H1 (cell line): Measurements from ENCODE around the gene LRCH1. TPM values are rescaled to one million over a fixed set of nuclear protein-coding genes. Genes with fewer than 3 reads are reported as not detected.

Experiments
- ASH2L ChIP-seq: fragments of 200-600, 300-600 bp; sonication (generic); IDR thresholded peaks from one replicate; pipeline ENCODE4 v1.7.1; 2017; ENCODE audit warnings: low read length
- BRCA1 ChIP-seq: IDR thresholded peaks from 2 replicates; pipeline ENCODE4 v1.6.1; 2012; ENCODE audit warnings: low read depth, low read length, improper control_type of control experiment
- FOSL1 ChIP-seq: IDR thresholded peaks from 2 replicates; pipeline ENCODE4 v1.6.1; 2011; ENCODE audit warnings: mild to moderate bottlenecking, low read depth, low read length, moderate library complexity; ENCODE audit not compliant: insufficient read depth
- NANOG ChIP-seq: IDR thresholded peaks from 2 replicates; pipeline ENCODE4 v1.6.1; 2011; ENCODE audit warnings: low read length, low read depth, mild to moderate bottlenecking, inconsistent platforms; ENCODE audit not compliant: insufficient read depth, poor library complexity, severe bottlenecking
- polyA plus RNA-seq, 7 experiments: library from polyadenylated mRNA; depleted of rRNA in 3 of 7; stranded (reverse) in 5 of 7; unstranded in 2 of 7; fragments of >200 nt in 5 of 7; fragments of 200-250 nt in 2 of 7; gene quantifications; 1 replicate in 5 of 7; 2 replicates in 1 of 7; 4 replicates in 1 of 7; pipeline versions ENCODE4 v1.2.1 to v1.2.3, GENCODE V29; 2011 to 2013; ENCODE audit warnings: missing spikeins in 2 of 7, mixed read lengths in 2 of 7
- total RNA-seq: library from RNA; stranded (reverse); fragmentation: NEBNext Ultra II Directional; extraction: Animal tissue kit (Norgen Biotek cat#: 25700); gene quantifications from 2 replicates; pipeline ENCODE4 v1.2.1, GENCODE V29; 2021
- TF ChIP-seq, protein P1 (sequence below): fragments of 300-600 bp; sonication (generic); IDR thresholded peaks from 2 replicates; pipeline ENCODE4 v1.7.1; 2012; ENCODE audit warnings: low read length, moderate library complexity, mild to moderate bottlenecking, inconsistent platforms; ENCODE audit not compliant: insufficient replicate concordance
- TF ChIP-seq, protein P2 (sequence below): IDR thresholded peaks from 2 replicates; pipeline ENCODE4 v1.6.1; 2012; ENCODE audit warnings: low read length, inconsistent platforms

LRCH1 gene
- total and polyA plus RNA-seq, 2 of the 8 experiments (the other 6 are each of a cell fraction or from before 2014, with no cell fraction given) = 3.0 to 10.1 TPM

DNA sequence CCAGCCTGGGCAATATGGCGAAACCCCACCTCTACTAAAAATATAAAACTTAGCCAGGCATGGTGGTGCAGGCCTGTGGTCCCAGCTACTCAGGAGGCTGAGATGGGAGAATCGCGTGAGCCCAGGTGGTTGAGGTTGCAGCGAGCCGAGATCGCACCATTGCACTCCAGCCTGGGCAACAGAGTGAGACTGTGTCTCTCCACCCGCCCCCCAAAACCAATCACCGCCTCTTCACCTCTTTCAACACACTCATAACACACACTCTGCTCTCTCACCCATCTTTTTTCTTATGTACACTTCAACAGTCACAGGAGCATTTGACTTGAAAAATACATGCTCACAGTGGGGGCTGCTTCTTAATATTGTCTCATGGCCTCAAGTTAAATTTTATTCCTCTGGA, 167.2 kb downstream of the LRCH1 start (continued):
- TF ChIP-seq, protein P1, sequence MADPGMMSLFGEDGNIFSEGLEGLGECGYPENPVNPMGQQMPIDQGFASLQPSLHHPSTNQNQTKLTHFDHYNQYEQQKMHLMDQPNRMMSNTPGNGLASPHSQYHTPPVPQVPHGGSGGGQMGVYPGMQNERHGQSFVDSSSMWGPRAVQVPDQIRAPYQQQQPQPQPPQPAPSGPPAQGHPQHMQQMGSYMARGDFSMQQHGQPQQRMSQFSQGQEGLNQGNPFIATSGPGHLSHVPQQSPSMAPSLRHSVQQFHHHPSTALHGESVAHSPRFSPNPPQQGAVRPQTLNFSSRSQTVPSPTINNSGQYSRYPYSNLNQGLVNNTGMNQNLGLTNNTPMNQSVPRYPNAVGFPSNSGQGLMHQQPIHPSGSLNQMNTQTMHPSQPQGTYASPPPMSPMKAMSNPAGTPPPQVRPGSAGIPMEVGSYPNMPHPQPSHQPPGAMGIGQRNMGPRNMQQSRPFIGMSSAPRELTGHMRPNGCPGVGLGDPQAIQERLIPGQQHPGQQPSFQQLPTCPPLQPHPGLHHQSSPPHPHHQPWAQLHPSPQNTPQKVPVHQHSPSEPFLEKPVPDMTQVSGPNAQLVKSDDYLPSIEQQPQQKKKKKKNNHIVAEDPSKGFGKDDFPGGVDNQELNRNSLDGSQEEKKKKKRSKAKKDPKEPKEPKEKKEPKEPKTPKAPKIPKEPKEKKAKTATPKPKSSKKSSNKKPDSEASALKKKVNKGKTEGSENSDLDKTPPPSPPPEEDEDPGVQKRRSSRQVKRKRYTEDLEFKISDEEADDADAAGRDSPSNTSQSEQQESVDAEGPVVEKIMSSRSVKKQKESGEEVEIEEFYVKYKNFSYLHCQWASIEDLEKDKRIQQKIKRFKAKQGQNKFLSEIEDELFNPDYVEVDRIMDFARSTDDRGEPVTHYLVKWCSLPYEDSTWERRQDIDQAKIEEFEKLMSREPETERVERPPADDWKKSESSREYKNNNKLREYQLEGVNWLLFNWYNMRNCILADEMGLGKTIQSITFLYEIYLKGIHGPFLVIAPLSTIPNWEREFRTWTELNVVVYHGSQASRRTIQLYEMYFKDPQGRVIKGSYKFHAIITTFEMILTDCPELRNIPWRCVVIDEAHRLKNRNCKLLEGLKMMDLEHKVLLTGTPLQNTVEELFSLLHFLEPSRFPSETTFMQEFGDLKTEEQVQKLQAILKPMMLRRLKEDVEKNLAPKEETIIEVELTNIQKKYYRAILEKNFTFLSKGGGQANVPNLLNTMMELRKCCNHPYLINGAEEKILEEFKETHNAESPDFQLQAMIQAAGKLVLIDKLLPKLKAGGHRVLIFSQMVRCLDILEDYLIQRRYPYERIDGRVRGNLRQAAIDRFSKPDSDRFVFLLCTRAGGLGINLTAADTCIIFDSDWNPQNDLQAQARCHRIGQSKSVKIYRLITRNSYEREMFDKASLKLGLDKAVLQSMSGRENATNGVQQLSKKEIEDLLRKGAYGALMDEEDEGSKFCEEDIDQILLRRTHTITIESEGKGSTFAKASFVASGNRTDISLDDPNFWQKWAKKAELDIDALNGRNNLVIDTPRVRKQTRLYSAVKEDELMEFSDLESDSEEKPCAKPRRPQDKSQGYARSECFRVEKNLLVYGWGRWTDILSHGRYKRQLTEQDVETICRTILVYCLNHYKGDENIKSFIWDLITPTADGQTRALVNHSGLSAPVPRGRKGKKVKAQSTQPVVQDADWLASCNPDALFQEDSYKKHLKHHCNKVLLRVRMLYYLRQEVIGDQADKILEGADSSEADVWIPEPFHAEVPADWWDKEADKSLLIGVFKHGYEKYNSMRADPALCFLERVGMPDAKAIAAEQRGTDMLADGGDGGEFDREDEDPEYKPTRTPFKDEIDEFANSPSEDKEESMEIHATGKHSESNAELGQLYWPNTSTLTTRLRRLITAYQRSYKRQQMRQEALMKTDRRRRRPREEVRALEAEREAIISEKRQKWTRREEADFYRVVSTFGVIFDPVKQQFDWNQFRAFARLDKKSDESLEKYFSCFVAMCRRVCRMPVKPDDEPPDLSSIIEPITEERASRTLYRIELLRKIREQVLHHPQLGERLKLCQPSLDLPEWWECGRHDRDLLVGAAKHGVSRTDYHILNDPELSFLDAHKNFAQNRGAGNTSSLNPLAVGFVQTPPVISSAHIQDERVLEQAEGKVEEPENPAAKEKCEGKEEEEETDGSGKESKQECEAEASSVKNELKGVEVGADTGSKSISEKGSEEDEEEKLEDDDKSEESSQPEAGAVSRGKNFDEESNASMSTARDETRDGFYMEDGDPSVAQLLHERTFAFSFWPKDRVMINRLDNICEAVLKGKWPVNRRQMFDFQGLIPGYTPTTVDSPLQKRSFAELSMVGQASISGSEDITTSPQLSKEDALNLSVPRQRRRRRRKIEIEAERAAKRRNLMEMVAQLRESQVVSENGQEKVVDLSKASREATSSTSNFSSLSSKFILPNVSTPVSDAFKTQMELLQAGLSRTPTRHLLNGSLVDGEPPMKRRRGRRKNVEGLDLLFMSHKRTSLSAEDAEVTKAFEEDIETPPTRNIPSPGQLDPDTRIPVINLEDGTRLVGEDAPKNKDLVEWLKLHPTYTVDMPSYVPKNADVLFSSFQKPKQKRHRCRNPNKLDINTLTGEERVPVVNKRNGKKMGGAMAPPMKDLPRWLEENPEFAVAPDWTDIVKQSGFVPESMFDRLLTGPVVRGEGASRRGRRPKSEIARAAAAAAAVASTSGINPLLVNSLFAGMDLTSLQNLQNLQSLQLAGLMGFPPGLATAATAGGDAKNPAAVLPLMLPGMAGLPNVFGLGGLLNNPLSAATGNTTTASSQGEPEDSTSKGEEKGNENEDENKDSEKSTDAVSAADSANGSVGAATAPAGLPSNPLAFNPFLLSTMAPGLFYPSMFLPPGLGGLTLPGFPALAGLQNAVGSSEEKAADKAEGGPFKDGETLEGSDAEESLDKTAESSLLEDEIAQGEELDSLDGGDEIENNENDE = no peak
- TF ChIP-seq, protein P2, sequence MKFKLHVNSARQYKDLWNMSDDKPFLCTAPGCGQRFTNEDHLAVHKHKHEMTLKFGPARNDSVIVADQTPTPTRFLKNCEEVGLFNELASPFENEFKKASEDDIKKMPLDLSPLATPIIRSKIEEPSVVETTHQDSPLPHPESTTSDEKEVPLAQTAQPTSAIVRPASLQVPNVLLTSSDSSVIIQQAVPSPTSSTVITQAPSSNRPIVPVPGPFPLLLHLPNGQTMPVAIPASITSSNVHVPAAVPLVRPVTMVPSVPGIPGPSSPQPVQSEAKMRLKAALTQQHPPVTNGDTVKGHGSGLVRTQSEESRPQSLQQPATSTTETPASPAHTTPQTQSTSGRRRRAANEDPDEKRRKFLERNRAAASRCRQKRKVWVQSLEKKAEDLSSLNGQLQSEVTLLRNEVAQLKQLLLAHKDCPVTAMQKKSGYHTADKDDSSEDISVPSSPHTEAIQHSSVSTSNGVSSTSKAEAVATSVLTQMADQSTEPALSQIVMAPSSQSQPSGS = no peak
- TF ChIP-seq BRCA1 = no peak
- no peak for TF ChIP-seq ASH2L
- no peak for TF ChIP-seq FOSL1
- no peak for TF ChIP-seq NANOG
- TF ChIP-seq, all 59 proteins: peak for 0
